K562 (cell line): ENCODE data around the gene DHX58. TPM values are rescaled to one million over a fixed set of nuclear protein-coding genes. Genes with fewer than 3 reads are reported as not detected.

Experiments
- ADNP ChIP-seq: fragments of 200-800 bp; sonication (Bioruptor generic); IDR thresholded peaks from 2 replicates; pipeline ENCODE4 v1.6.1; 2016; ENCODE audit warnings: missing genetic modification characterization, missing compliant biosample characterization
- BDP1 ChIP-seq: IDR thresholded peaks from 3 replicates; pipeline ENCODE4 v1.6.1; 2011; ENCODE audit not compliant: insufficient read length, insufficient read depth
- BRD9 ChIP-seq: fragments of 450-650 bp; IDR thresholded peaks from 2 replicates; pipeline ENCODE4 v1.6.1; 2018; ENCODE audit warnings: low read depth; ENCODE audit not compliant: partially characterized antibody
- CGGBP1 ChIP-seq: fragments of 250-450 bp; sonication (Bioruptor Pico); IDR thresholded peaks from 2 replicates; pipeline ENCODE4 v1.9.0; 2021; ENCODE audit warnings: mild to moderate bottlenecking
- E4F1 ChIP-seq: fragments of 250-450 bp; sonication (Bioruptor Pico); IDR thresholded peaks from 2 replicates; pipeline ENCODE4 v1.5.0; 2021; ENCODE audit warnings: mild to moderate bottlenecking, borderline replicate concordance
- GTF2F1 ChIP-seq: IDR thresholded peaks from 2 replicates; pipeline ENCODE4 v1.6.1; 2011; ENCODE audit warnings: low read depth, low read length, improper control_type of control experiment
- HMGN3 ChIP-seq: IDR thresholded peaks from 2 replicates; pipeline ENCODE4 v1.6.1; 2011; ENCODE audit warnings: borderline replicate concordance, low read depth, mild to moderate bottlenecking, mixed read lengths, low read length; ENCODE audit not compliant: insufficient read length; ENCODE audit errors: extremely low read depth
- KAT2B ChIP-seq: IDR thresholded peaks from one replicate; pipeline ENCODE4 v1.6.1; 2012; ENCODE audit warnings: low read depth, mild to moderate bottlenecking, control low read depth, inconsistent platforms, low read length, moderate library complexity
- LEF1 ChIP-seq: fragments of 450-650 bp; IDR thresholded peaks from 2 replicates; pipeline ENCODE4 v1.6.1; 2016; ENCODE audit warnings: mild to moderate bottlenecking
- MBD2 ChIP-seq: sonication (generic); IDR thresholded peaks from 2 replicates; pipeline ENCODE4 v1.6.1; 2016; ENCODE audit warnings: low read depth, borderline replicate concordance
- MXI1 ChIP-seq: IDR thresholded peaks from 2 replicates; pipeline ENCODE4 v1.6.1; 2011; ENCODE audit warnings: low read depth, mild to moderate bottlenecking, improper control_type of control experiment, low read length
- NFYB ChIP-seq: IDR thresholded peaks from 2 replicates; pipeline ENCODE4 v1.6.1; 2011; ENCODE audit warnings: mild to moderate bottlenecking, moderate library complexity; ENCODE audit not compliant: insufficient read length; ENCODE audit errors: extremely low read depth
- OTX1 ChIP-seq: fragments of 450-650 bp; formaldehyde crosslinking; IDR thresholded peaks from 2 replicates; pipeline ENCODE4 v1.4.0; 2022; ENCODE audit warnings: mild to moderate bottlenecking
- PTBP1 ChIP-seq: fragments of 200-400 bp; formaldehyde crosslinking; IDR thresholded peaks from 2 replicates; pipeline ENCODE4 v1.6.1; 2017; ENCODE audit warnings: low read depth, low read length
- RNF2 ChIP-seq: sonication (generic); IDR thresholded peaks from 2 replicates; pipeline ENCODE4 v1.6.1; 2016
- SNRNP70 ChIP-seq: fragments of 200-400 bp; formaldehyde crosslinking; optimal IDR thresholded peaks from 2 replicates; pipeline ENCODE3; 2017; ENCODE audit warnings: low read depth, low read length
- TAF7 ChIP-seq: fragments of 450-650 bp; IDR thresholded peaks from 2 replicates; pipeline ENCODE4 v1.6.1; 2016; ENCODE audit warnings: missing genetic modification characterization, missing compliant biosample characterization
- ZFP30 ChIP-seq: fragments of 250-450 bp; sonication (Bioruptor Pico); IDR thresholded peaks from 2 replicates; pipeline ENCODE4 v1.8.0; 2022; ENCODE audit warnings: moderate library complexity, mild to moderate bottlenecking, inconsistent platforms, borderline replicate concordance
- ZNF165 ChIP-seq: fragments of 250-450 bp; sonication (Bioruptor Pico); IDR thresholded peaks from 2 replicates; pipeline ENCODE4 v1.4.0; 2020; ENCODE audit warnings: borderline replicate concordance
- ZZZ3 ChIP-seq: fragments of 450-650 bp; IDR thresholded peaks from 2 replicates; pipeline ENCODE4 v1.6.1; 2016; ENCODE audit warnings: antibody characterized with exemption, mild to moderate bottlenecking, moderate library complexity
- polyA plus RNA-seq, 8 experiments: library from polyadenylated mRNA; depleted of rRNA in 4 of 8; stranded (reverse) in 5 of 8; unstranded in 3 of 8; fragments of >200 nt; fragmentation: Nextera tagmentation in 2 of 8; fragmentation: Illumina TruSeq in 1 of 8; extraction: Ambion mirVana in 2 of 8; extraction: Trizol in 1 of 8; gene quantifications; 2 replicates each; pipeline versions ENCODE4 v1.2.1 to v1.2.3, GENCODE V29; 2011 to 2014; ENCODE audit warnings: inconsistent platforms in 1 of 8, missing spikeins in 1 of 8
- total RNA-seq, 7 experiments: library from RNA; depleted of rRNA in 6 of 7; stranded (reverse); fragments of >200 nt in 6 of 7; fragmentation: Illumina TruSeq in 2 of 7; extraction: Trizol in 2 of 7; gene quantifications; 2 replicates each; pipeline versions ENCODE4 v1.2.1 to v1.2.3, GENCODE V29; 2011 to 2021; ENCODE audit warnings: low replicate concordance in 1 of 7
- TF ChIP-seq, protein P1 (sequence below): fragments of 450-650 bp; IDR thresholded peaks from one replicate; pipeline ENCODE4 v1.6.1; 2018; ENCODE audit warnings: mild to moderate bottlenecking, moderate library complexity; ENCODE audit not compliant: partially characterized antibody
- TF ChIP-seq, protein P2 (sequence below): fragments of 450-650 bp; formaldehyde crosslinking; IDR thresholded peaks from 2 replicates; pipeline ENCODE4 v1.4.0; 2020; ENCODE audit warnings: mild to moderate bottlenecking, moderate library complexity
- TF ChIP-seq, protein P3 (sequence below): fragments of 450-650 bp; formaldehyde crosslinking; IDR thresholded peaks from 2 replicates; pipeline ENCODE4 v1.4.0; 2020; ENCODE audit warnings: mild to moderate bottlenecking, moderate library complexity

DHX58 gene
- total and polyA plus RNA-seq, 9 of the 15 experiments (the other 6 are each of a cell fraction or from before 2014, with no cell fraction given) = 0.15 to 3.0 (median 1.4) TPM

- TF ChIP-seq, protein P1, sequence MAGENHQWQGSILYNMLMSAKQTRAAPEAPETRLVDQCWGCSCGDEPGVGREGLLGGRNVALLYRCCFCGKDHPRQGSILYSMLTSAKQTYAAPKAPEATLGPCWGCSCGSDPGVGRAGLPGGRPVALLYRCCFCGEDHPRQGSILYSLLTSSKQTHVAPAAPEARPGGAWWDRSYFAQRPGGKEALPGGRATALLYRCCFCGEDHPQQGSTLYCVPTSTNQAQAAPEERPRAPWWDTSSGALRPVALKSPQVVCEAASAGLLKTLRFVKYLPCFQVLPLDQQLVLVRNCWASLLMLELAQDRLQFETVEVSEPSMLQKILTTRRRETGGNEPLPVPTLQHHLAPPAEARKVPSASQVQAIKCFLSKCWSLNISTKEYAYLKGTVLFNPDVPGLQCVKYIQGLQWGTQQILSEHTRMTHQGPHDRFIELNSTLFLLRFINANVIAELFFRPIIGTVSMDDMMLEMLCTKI = no peak
- TF ChIP-seq SNRNP70 = no peak
- TF ChIP-seq PTBP1 = no peak
- TF ChIP-seq ADNP (tag) = peak; percentile 61; the same call in 1 of the 2 replicates
- TF ChIP-seq NFYB = no peak
- no peak for TF ChIP-seq ZNF165 (CRISPR knock-in tag)
- TF ChIP-seq LEF1 = peak; percentile 73; the same call in 1 of the 2 replicates
- no peak for TF ChIP-seq ZFP30 (CRISPR knock-in tag)
- no peak for TF ChIP-seq MXI1
- no peak for TF ChIP-seq OTX1 (CRISPR knock-in tag)
- TF ChIP-seq E4F1 (CRISPR knock-in tag) = no peak
- no peak for TF ChIP-seq BRD9
- no peak for TF ChIP-seq CGGBP1 (CRISPR knock-in tag)
- TF ChIP-seq MBD2 = no peak
- no peak for TF ChIP-seq RNF2
- no peak for TF ChIP-seq KAT2B
- no peak for TF ChIP-seq TAF7 (tag)
- TF ChIP-seq, protein P2, sequence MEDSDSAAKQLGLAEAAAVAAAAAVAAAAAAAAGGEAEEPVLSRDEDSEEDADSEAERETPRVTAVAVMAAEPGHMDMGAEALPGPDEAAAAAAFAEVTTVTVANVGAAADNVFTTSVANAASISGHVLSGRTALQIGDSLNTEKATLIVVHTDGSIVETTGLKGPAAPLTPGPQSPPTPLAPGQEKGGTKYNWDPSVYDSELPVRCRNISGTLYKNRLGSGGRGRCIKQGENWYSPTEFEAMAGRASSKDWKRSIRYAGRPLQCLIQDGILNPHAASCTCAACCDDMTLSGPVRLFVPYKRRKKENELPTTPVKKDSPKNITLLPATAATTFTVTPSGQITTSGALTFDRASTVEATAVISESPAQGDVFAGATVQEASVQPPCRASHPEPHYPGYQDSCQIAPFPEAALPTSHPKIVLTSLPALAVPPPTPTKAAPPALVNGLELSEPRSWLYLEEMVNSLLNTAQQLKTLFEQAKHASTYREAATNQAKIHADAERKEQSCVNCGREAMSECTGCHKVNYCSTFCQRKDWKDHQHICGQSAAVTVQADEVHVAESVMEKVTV (CRISPR knock-in tag) = no peak
- TF ChIP-seq BDP1 = no peak
- TF ChIP-seq HMGN3 = no peak
- TF ChIP-seq, protein P3, sequence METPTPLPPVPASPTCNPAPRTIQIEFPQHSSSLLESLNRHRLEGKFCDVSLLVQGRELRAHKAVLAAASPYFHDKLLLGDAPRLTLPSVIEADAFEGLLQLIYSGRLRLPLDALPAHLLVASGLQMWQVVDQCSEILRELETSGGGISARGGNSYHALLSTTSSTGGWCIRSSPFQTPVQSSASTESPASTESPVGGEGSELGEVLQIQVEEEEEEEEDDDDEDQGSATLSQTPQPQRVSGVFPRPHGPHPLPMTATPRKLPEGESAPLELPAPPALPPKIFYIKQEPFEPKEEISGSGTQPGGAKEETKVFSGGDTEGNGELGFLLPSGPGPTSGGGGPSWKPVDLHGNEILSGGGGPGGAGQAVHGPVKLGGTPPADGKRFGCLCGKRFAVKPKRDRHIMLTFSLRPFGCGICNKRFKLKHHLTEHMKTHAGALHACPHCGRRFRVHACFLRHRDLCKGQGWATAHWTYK (CRISPR knock-in tag) = no peak
- TF ChIP-seq GTF2F1 = no peak
- TF ChIP-seq ZZZ3 = no peak
These were observed 25.3 kb downstream of the DHX58 start (continued) for GRCh38 chr17:42087042-42087701.
